Pancreas (tissue), 10 donors: ENCODE results near the gene PPP1R1A. TPM values are rescaled to one million over a fixed set of nuclear protein-coding genes. Genes with fewer than 3 reads are reported as not detected.

ENCODE experiments used
- ATAC-seq, 4 donors: fragments of 200-7000 bp; cut with Tn5 transposase; one replicate each; pipeline versions ENCODE4 v1.8.0 to v1.9.1; 2020; ENCODE audit warnings: mild to moderate bottlenecking in 4 of 4, moderate library complexity in 4 of 4
- DNase-seq, 6 donors: peaks; one replicate each; pipeline ENCODE4 v3.0.0-alpha.2; 2020
- FAIRE-seq: peaks from 2 replicates; lab custom pipeline; 2012; peaks lifted over from hg19 to GRCh38; lab: Jason Lieb, UNC
- H3K27ac ChIP-seq, 4 donors: fragments of 200-600 bp; sonication (generic); 1 replicate in 3 of 4; 2 replicates in 1 of 4; pipeline versions ENCODE4 v1.5.0 to v1.8.0; 2020
- H3K27me3 ChIP-seq, 4 donors: fragments of 200-600 bp; one replicate each; pipeline ENCODE4 v1.8.0; 2021
- H3K36me3 ChIP-seq, 3 donors: fragments of 200-600 bp; sonication (generic) in 1 of 3; one replicate each; pipeline versions ENCODE4 v1.5.0 to v1.8.0; 2020 to 2021
- H3K4me1 ChIP-seq, 3 donors: fragments of 200-600 bp; one replicate each; pipeline ENCODE4 v1.8.0; 2021
- H3K4me3 ChIP-seq, 4 donors: fragments of 200-600 bp; sonication (generic) in 2 of 4; one replicate each; pipeline versions ENCODE4 v1.5.0 to v1.8.0; 2020 to 2021
- H3K9me3 ChIP-seq, 4 donors: fragments of 200-600 bp; one replicate each; pipeline ENCODE4 v1.8.0; 2021
- WGBS, 2 donors: extraction: QIAGEN DNeasy Blood & Tissue Kit; methylation state at CpG; one replicate each; pipeline ENCODE4 v1.1.7; 2013; 5-methylcytosine and 5-hydroxymethylcytosine counted together
- intact Hi-C, 3 donors: fragments of 100-400 bp; cut with DNase I; formaldehyde crosslinking; loops; one replicate each; pipeline versions ENCODE4 v1.11.1 to v1.14.2; 2022
- polyA plus RNA-seq, 2 donors: library from polyadenylated mRNA; stranded (reverse); fragments of 200-250 nt; gene quantifications; one replicate each; pipeline ENCODE4 v1.2.3, GENCODE V29; 2013
- total RNA-seq, 6 donors: library from RNA; stranded (reverse); fragmentation: NEBNext Ultra II Directional in 4 of 6; extraction: Animal tissue kit (Norgen Biotek cat#: 25700) in 4 of 6; gene quantifications; one replicate each; pipeline versions ENCODE4 v1.2.1 to v1.2.4, GENCODE V29; 2021 to 2023
- TF ChIP-seq, protein P1 (sequence below), 4 donors: fragments of 200-600 bp; sonication (generic) in 3 of 4; IDR thresholded peaks; one replicate each; pipeline versions ENCODE4 v1.5.0 to v1.8.0; 2021; ENCODE audit warnings: antibody characterized with exemption in 4 of 4
- donor health status: healthy with polysubstance abuse.
- donor health status: DM: no; HTN: no; CAD: no; lungs with moderate emphysema.
- donor health status: DM: no; HTN: no; CAD: no.
- donor health status: control.
- donor health status: control.
- donor health status: Bipolar disorder and iron deficiency.
- donor health status: DM: yes; HTN: yes; CAD: no.
- donor health status: DM: no; HTN: no; CAD: no.
- donor health status: DM: no; HTN: no; CAD: no.
- donor health status: DM: yes; HTN: yes; CAD: no.

The PPP1R1A gene
- total and polyA plus RNA-seq, 8 donors: 1.1 to 127 (median 8.1) TPM

DNA sequence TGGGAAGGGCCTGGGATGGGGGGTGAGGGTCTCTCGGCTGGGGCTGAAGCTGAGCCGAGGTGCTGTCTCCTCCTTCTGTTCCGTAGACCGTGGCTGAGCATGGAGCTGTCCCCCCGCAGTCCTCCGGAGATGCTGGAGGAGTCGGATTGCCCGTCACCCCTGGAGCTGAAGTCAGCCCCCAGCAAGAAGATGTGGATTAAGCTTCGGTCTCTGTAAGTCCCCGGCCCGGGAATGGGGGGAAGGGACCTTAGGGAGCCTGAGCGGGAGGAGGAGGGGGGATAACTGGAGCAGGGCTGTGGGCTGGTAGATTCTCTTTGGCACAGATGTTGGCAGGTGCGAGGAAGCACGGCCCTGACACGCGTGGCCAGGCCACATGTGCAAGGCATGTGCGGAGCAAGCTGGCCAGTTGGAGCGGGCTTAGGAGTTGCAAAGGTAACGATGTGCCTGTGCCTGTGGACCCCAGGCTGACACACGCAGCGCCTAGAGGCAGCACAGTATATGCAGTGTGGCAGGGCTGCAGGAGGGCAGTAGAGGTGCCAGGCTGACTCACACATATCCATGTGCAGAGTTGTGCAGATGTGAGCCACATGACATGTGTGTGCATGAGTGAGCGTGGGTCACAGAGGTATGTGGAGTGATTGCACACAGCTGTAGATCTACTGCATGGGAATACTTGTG, 38.5 kb downstream of the PPP1R1A start:
- Histone ChIP-seq H3K4me1 (peaks cover 0 to 6% (median 0%) of the 10 kb centered on the region in 3 donors), H3K27me3 (no peaks in the 10 kb centered on the region), H3K9me3 (no peaks in the 10 kb centered on the region), H3K4me3 (peak overlapping the region in 2 of 4 donors; percentile 24 to 47), H3K27ac (no peak overlapping the region), H3K36me3 (no peaks in the 10 kb centered on the region)
- WGBS, 2 donors: 6 to 7% methylated on average over 19 to 22 of the region's 22 CpGs
- TF ChIP-seq, protein P1, sequence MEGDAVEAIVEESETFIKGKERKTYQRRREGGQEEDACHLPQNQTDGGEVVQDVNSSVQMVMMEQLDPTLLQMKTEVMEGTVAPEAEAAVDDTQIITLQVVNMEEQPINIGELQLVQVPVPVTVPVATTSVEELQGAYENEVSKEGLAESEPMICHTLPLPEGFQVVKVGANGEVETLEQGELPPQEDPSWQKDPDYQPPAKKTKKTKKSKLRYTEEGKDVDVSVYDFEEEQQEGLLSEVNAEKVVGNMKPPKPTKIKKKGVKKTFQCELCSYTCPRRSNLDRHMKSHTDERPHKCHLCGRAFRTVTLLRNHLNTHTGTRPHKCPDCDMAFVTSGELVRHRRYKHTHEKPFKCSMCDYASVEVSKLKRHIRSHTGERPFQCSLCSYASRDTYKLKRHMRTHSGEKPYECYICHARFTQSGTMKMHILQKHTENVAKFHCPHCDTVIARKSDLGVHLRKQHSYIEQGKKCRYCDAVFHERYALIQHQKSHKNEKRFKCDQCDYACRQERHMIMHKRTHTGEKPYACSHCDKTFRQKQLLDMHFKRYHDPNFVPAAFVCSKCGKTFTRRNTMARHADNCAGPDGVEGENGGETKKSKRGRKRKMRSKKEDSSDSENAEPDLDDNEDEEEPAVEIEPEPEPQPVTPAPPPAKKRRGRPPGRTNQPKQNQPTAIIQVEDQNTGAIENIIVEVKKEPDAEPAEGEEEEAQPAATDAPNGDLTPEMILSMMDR (IDR thresholded peaks at IDR 0.05): no peak
- ATAC-seq: peak; percentile 33 to 60 (median 51)
- FAIRE-seq: no peak
- DNase-seq: peak in 1 of 6 donors; percentile 68
- intact Hi-C loops: no loop called here

DNA sequence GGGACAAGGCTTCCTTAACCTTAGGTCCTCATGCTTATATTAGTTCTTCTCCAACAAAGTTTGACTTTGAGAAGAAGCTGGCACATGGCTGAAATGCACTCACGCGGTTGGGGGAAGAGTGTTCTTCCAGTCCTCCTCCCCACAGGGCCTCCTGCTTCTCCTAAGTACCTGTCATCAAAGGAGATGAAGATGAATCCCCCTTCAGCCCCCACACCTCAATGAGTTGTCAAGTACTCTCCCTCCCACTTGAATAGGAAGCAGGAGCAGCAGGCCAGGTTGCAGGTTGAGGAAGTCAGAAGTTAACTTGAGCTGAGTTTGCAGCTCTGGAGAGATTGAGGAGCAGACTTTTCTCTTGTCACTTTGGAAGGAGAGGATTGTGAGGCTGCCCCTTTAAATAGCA, 41.9 kb downstream of the PPP1R1A start:
- Histone ChIP-seq H3K27ac (no peak overlapping the region), H3K36me3 (no peaks in the 10 kb centered on the region), H3K4me1 (peaks cover 0 to 6% (median 0%) of the 10 kb centered on the region in 3 donors), H3K9me3 (no peaks in the 10 kb centered on the region), H3K4me3 (no peak overlapping the region), H3K27me3 (no peaks in the 10 kb centered on the region)
- DNase-seq (no peak), FAIRE-seq (no peak), ATAC-seq (no peak)
- intact Hi-C loops: no loop called here
- WGBS, 2 donors: 71 to 78% methylated on average over 2 of the region's 2 CpGs
- TF ChIP-seq, protein P1 (IDR thresholded peaks at IDR 0.05): no peak

GRCh38 chr12:54544743-54545142, 43.7 kb downstream of the PPP1R1A start:
- Histone ChIP-seq H3K4me1 (peaks cover 0 to 2% (median 0%) of the 10 kb centered on the region in 3 donors), H3K27ac (no peak overlapping the region), H3K36me3 (no peaks in the 10 kb centered on the region), H3K4me3 (no peak overlapping the region), H3K27me3 (no peaks in the 10 kb centered on the region), H3K9me3 (no peaks in the 10 kb centered on the region)
- TF ChIP-seq, protein P1 (IDR thresholded peaks at IDR 0.05): no peak
- no peak for DNase-seq
- intact Hi-C loops: no loop called here
- 85 to 91% methylated on average over 7 of the region's 7 CpGs for WGBS, 2 donors
- no peak for ATAC-seq
- no peak for FAIRE-seq

- Histone ChIP-seq H3K9me3 (no peaks in the 10 kb centered on the region), H3K36me3 (no peaks in the 10 kb centered on the region), H3K4me3 (no peak overlapping the region), H3K27ac (no peak overlapping the region), H3K27me3 (no peaks in the 10 kb centered on the region), H3K4me1 (no peaks in the 10 kb centered on the region)
- ATAC-seq (no peak), DNase-seq (no peak), FAIRE-seq (no peak)
- WGBS, 2 donors: 73 to 83% methylated on average over 2 of the region's 2 CpGs
- intact Hi-C loops: no loop called here
- TF ChIP-seq, protein P1 (IDR thresholded peaks at IDR 0.05): no peak
These were observed 44.9 kb downstream of the PPP1R1A start for GRCh38 chr12:54543526-54543925.

GRCh38 chr12:54541751-54542290, 46.6 kb downstream of the PPP1R1A start:
- ATAC-seq: no peak
- TF ChIP-seq, protein P1 (IDR thresholded peaks at IDR 0.05): no peak
- Histone ChIP-seq H3K27me3 (no peaks in the 10 kb centered on the region), H3K27ac (no peak overlapping the region), H3K36me3 (no peaks in the 10 kb centered on the region), H3K4me3 (no peak overlapping the region), H3K4me1 (no peaks in the 10 kb centered on the region), H3K9me3 (no peaks in the 10 kb centered on the region)
- intact Hi-C loops: no loop called here
- no peak for FAIRE-seq
- WGBS, 2 donors: 61 to 71% methylated on average over 5 of the region's 5 CpGs
- DNase-seq: no peak
